Nephron (organoid): ENCODE measurements around the gene ZNF526.

Experiments used
- H3K27ac Mint-ChIP-seq, 3 experiments: 2 replicates each; pipeline ENCODE4 v1.8.0; 2020; ENCODE audit warnings: mixed read lengths in 3 of 3, mild to moderate bottlenecking in 2 of 3, moderate library complexity in 1 of 3
- H3K27me3 Mint-ChIP-seq: 2 replicates; pipeline ENCODE4 v1.8.0; 2021; ENCODE audit warnings: low read depth, mild to moderate bottlenecking, moderate library complexity, mixed read lengths
- H3K36me3 Mint-ChIP-seq: 2 replicates; pipeline ENCODE4 v1.8.0; 2020; ENCODE audit warnings: low read depth, mixed read lengths
- H3K4me1 Mint-ChIP-seq: 2 replicates; pipeline ENCODE4 v1.8.0; 2020; ENCODE audit warnings: mixed read lengths
- H3K4me3 Mint-ChIP-seq, 3 experiments: 2 replicates each; pipeline ENCODE4 v1.8.0; 2020; ENCODE audit warnings: mild to moderate bottlenecking in 3 of 3, mixed read lengths in 3 of 3, moderate library complexity in 2 of 3
- H3K9me3 Mint-ChIP-seq: 2 replicates; pipeline ENCODE4 v1.8.0; 2020; ENCODE audit warnings: mixed read lengths
- TF ChIP-seq, protein P1 (sequence below), 3 experiments: fragments of 200-600 bp; sonication (generic); IDR thresholded peaks; one replicate each; pipeline ENCODE4 v1.5.0; 2021; ENCODE audit warnings: antibody characterized with exemption in 3 of 3; ENCODE audit not compliant: unreplicated experiment in 3 of 3

The ZNF526 gene

GRCh38 chr19:42274065-42274682, 54.1 kb downstream of the ZNF526 start:
- Mint-ChIP-seq H3K27me3 (no peaks in the 10 kb centered on the region), H3K4me3 (no peak overlapping the region), H3K27ac (peak overlapping the region in 1 of 3 experiments; percentile 40), H3K36me3 (peaks cover 19% of the 10 kb centered on the region), H3K9me3 (no peaks in the 10 kb centered on the region), H3K4me1 (peaks cover 52% of the 10 kb centered on the region)
- TF ChIP-seq, protein P1, sequence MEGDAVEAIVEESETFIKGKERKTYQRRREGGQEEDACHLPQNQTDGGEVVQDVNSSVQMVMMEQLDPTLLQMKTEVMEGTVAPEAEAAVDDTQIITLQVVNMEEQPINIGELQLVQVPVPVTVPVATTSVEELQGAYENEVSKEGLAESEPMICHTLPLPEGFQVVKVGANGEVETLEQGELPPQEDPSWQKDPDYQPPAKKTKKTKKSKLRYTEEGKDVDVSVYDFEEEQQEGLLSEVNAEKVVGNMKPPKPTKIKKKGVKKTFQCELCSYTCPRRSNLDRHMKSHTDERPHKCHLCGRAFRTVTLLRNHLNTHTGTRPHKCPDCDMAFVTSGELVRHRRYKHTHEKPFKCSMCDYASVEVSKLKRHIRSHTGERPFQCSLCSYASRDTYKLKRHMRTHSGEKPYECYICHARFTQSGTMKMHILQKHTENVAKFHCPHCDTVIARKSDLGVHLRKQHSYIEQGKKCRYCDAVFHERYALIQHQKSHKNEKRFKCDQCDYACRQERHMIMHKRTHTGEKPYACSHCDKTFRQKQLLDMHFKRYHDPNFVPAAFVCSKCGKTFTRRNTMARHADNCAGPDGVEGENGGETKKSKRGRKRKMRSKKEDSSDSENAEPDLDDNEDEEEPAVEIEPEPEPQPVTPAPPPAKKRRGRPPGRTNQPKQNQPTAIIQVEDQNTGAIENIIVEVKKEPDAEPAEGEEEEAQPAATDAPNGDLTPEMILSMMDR (IDR thresholded peaks at IDR 0.05; ENCODE audit: unreplicated experiment in 3 of 3), result no peak

DNA sequence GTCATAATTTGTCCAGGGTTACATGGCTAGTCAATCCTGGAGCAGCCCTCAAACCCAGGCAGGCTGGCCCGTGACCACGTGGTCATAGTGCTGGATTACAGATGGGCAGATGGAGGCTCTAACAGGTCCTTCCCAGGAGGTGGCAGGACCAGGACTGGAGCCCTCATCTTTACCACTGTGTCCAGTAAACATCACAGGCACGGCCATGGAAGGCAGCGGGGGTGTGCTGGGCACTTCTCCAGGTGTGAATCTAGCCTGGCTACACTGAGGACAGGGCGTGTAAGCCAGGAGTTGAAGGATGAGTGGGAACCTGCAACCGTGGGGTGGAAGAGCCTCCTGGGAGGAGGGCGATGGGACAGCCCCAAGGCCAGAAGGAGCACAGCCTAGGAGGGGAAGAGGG, 55.0 kb downstream of the ZNF526 start:
- Mint-ChIP-seq H3K4me3 (peak overlapping the region in 2 of 3 experiments; percentile 18 to 55), H3K4me1 (peaks cover 52% of the 10 kb centered on the region), H3K27me3 (no peaks in the 10 kb centered on the region), H3K9me3 (no peaks in the 10 kb centered on the region), H3K36me3 (peaks cover 19% of the 10 kb centered on the region), H3K27ac (peak overlapping the region; percentile 14 to 59 (median 40))
- TF ChIP-seq, protein P1 (IDR thresholded peaks at IDR 0.05; ENCODE audit: unreplicated experiment in 3 of 3), result no peak

GRCh38 chr19:42275517-42275916, 55.4 kb downstream of the ZNF526 start:
- Mint-ChIP-seq H3K27me3 (no peaks in the 10 kb centered on the region), H3K4me3 (peak overlapping the region in 1 of 3 experiments; percentile 31), H3K4me1 (peaks cover 48% of the 10 kb centered on the region), H3K9me3 (no peaks in the 10 kb centered on the region), H3K27ac (peak overlapping the region in 1 of 3 experiments; percentile 82), H3K36me3 (peaks cover 19% of the 10 kb centered on the region)
- TF ChIP-seq, protein P1 (IDR thresholded peaks at IDR 0.05; ENCODE audit: unreplicated experiment in 3 of 3), result no peak

- TF ChIP-seq, protein P1 (IDR thresholded peaks at IDR 0.05; ENCODE audit: unreplicated experiment in 3 of 3), result no peak
- H3K36me3 Mint-ChIP-seq, result peaks cover 19% of the 10 kb centered on the region
- no peaks in the 10 kb centered on the region for H3K9me3 Mint-ChIP-seq
- H3K4me3 Mint-ChIP-seq, result peak overlapping the region in 2 of 3 experiments; percentile 31 to 61
- no peaks in the 10 kb centered on the region for H3K27me3 Mint-ChIP-seq
- H3K27ac Mint-ChIP-seq, result peak overlapping the region; percentile 4 to 82 (median 21)
- H3K4me1 Mint-ChIP-seq, result peaks cover 43% of the 10 kb centered on the region
These were observed 56.2 kb downstream of the ZNF526 start for GRCh38 chr19:42276284-42276683.

DNA sequence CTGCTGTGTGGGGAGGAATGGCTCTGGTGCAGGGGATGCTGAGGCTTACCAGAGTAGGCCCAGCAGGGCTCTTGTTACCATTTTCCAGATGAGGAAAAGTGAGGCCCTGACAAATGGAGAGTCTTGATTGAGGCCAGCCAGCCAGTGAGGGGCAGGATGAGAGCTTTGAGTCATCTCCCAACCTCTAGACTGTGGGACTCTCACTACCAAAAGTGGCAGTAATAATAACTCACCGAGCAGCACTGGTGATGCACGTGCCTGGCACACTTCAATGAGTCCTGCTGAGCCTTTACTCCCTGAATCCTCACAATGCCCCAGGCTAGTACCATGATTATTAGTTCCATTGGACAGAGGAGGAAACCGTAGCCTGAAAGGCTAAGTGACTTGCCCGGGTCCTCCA, 56.7 kb downstream of the ZNF526 start:
- peak overlapping the region in 2 of 3 experiments; percentile 33 to 82 for H3K27ac Mint-ChIP-seq
- TF ChIP-seq, protein P1 (IDR thresholded peaks at IDR 0.05; ENCODE audit: unreplicated experiment in 3 of 3), result no peak
- no peaks in the 10 kb centered on the region for H3K27me3 Mint-ChIP-seq
- H3K4me3 Mint-ChIP-seq, result peak overlapping the region in 2 of 3 experiments; percentile 21 to 39
- peaks cover 19% of the 10 kb centered on the region for H3K36me3 Mint-ChIP-seq
- no peaks in the 10 kb centered on the region for H3K9me3 Mint-ChIP-seq
- peaks cover 41% of the 10 kb centered on the region for H3K4me1 Mint-ChIP-seq
